ENCODE data around the gene WRAP73.
"Not testable (repeated sequence)": the region's sequence is repeated elsewhere in the genome, so short reads cannot be mapped to it uniquely, and the experiment has no call there.

WRAP73 gene

DNA sequence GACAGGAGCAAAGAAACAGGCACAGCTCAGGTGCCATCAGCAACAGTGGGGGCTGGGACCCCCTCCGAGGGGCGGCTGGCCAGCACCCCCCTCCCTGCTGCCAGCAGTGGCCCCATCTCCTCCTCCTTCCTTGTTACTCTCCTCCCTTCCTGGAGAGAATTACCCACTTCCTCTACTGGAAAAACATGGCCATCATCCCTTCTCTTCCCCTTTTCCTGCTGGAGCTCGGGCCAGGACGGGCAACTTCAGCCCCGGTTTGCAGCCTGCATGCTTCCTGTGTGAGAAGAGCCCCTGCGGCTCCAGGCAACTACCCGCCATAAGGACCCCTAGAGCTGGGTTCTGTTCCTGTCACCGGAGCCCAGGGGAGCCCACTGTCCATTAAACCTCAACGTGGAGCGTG, 56.2 kb downstream of the WRAP73 start:
- no peak for DNase-seq

DNA sequence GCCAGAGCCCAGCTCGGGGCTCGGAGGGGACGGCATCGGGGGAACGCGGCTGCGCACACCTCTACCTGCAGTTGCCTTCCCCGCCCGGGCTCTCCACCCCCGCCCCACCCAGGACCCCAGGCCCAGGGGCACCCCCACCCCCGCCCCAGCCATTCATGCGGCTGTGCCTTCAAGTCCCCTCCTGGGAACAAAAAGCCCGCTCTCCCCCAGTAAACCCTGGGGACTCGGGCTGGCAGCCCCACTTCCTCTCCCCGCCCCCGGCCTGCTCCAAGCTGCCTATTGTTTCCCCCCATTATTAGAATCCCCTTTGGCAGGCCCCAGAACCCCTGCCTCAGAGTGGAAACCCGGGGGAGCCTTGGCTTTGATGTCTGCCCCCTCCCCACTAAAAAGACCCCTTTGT, 56.6 kb downstream of the WRAP73 start:
- DNase-seq, result no peak

DNA sequence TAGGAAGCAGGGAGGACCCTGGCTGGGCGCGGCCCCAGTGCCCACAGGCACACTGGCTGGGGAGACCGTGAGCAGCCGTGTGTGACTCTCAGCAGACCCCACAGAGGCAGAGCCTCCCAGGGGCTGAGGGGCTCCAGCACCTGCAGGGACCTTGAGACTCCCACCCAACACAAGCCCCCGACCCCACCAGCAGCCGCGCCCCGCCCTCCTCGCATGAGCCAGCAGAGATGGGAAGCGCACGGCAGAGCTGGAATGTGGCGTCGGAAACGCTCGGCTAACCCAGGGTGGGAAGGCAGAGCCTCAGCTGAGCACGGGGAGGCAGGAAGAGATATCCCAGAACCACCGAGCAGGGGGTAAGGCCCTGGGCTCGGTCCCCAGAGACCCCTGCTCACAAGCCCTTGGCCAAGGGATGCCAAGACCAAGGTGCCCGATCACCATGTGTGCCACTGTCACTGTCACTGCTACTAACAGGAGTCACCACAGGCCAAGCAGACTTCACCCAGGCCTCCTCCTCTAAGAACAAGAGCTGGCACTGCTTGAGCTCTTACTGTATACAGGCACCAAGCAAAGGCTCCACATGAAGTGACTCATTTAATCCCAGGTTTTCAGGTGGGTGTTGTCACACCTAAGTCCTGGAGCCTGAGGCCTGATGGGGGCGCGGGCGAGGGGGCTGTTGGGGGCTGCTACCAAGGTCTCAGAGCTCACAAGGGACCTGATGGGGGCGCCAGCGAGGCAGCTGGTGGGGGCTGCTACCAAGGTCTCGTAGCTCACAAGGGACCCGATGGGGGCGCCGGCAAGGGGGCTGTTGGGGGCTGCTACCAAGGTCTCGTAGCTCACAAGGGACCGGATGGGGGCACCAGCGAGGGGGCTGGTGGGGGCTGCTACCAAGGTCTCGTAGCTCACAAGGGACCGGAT, 58.7 kb downstream of the WRAP73 start:
- no peak for DNase-seq

DNA sequence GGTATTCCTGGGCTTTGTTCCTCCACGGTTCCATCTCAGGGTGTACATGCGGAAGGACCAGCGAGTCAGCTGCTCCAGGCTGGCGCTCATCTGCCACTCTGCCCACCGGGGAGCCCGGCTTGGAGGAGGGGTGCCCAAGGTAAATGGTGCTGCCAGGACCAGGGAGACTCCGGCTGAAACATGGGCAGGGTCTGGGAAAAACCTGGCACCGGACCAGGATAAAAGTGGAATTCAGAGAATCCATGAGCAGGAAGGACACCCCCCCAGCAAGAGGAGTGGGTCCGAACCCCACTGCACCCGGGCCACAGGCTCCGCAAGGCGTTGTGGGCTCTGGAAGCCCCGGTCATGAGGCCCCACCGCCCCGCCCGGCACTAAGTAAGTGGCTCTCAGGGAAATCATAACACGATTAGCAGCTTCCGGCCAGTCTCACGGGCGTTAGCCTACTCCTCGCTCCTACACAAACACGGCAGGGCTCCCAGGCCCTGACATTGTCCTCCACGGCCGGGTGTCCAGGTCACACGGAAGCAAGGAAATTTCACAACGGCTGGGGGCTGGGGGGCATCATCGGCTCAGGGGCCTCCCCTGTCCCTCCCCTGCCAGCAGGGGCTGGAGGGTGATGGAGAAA, 59.7 kb downstream of the WRAP73 start:
- DNase-seq, result no peak

DNA sequence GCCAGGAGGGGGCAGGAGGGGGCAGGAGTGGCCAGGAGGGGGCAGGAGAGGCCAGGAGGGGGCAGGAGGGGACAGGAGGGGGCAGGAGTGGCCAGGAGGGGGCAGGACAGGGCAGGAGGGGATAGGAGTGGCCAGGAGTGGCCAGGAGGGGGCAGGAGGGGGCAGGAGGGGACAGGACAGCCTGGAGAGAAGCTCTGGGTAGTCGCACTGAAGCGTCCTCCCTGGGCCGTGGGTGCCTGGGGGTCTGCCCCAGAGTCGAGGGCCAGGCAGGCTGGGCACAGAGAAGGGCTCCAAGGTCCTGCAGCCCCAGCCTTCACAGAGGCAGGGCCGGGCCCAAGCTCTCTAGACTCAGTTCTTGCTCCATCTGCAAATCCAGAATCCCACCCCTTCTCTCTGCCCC, 61.5 kb downstream of the WRAP73 start:
- no peak for DNase-seq

DNA sequence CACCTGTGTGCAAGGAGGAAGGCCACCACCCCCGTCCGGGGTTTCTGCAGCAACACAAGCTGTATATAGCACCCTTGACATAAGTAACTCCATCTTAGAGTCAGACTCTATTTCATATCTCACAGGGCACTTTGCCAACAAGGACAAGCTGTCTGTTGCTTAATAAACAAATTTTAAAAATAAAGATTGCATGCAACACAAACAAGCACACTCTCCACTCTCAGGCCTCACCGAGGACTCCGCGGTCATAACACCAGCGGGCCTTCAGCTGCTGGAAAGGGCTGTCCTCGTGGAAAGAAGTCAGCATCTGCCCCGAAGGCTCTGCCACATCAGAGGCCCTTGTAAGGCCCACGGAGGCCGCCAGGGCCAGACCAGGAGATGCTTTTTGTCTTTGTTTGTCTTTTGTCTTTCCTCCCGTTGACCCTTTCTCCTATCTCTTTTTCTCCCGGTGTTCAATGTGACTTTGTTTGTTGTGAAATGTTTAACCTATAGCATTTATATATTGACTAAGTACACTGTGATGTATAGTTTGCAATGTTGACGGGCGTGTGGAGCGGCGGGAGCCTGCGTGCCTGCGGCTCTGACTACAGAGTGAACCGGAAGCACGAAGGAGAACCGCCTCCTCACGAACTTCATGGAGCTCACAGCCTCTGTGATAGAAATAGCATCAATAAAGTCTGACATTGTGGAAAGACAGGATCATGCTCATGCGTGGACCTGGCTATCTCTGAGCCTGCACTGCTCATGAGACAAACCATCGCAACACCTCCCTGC, 62.7 kb downstream of the WRAP73 start:
- no peak for DNase-seq

DNA sequence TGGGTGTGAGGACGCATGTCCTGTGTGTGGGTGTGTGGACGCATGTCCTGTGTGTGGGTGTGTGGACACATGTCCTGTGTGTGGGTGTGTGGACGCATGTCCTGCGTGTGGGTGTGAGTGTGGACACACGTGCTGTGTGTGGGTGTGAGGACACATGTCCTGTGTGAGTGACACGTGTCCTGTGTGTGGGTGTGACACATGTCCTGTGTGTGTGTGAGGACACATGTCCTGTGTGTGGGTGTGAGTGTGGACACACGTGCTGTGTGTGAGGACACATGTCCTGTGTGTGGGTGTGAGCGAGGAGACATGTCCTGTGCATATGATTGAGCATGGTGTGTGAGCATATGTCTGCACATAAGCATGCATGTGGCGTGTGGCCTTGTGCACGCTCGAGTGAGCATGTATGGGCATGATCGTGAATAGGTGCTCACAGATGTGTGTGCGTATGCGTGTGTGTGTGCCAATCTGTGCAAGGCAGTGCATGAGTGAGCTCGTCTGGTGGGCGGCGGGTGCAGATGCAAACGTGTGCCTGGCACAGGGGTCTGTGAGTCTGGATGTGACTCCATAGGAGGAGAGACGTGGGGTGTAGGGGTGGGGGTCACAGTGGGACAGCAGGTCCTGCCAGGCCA, 63.8 kb downstream of the WRAP73 start:
- DNase-seq, result no peak

DNA sequence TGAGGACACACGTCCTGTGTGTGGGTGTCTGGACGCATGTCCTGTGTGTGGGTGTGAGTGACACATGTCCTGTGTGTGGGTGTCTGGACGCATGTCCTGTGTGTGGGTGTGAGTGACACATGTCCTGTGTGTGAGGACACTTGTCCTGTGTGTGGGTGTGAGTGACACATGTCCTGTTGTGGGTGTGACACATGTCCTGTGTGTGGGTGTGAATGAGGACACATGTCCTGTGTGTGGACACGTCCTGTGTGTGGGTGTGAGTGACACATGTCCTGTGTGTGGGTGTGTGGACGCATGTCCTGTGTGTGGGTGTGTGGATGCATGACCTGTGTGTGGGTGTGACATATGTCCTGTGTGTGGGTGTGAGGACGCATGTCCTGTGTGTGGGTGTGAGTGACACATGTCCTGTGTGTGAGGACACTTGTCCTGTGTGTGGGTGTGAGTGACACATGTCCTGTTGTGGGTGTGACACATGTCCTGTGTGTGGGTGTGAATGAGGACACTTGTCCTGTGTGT, 64.5 kb downstream of the WRAP73 start:
- not testable (repeated sequence) for DNase-seq

DNA sequence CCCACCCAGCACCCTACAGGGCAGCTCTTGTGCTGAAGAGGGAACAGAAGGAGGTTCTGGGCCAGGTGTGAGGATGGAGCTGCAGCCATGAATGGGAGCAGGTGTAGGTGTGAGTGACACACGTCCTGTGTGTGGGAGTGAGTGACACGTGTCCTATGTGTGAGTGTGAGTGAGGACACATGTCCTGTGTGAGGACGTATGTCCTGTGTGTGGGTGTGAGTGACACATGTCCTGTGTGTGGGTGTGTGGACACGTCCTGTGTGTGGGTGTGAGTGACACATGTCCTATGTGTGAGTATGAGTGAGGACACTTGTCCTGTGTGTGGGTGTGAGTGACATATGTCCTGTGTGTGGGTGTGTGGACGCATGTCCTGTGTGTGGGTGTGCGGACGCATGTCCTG, 65.0 kb downstream of the WRAP73 start:
- no peak for DNase-seq

DNA sequence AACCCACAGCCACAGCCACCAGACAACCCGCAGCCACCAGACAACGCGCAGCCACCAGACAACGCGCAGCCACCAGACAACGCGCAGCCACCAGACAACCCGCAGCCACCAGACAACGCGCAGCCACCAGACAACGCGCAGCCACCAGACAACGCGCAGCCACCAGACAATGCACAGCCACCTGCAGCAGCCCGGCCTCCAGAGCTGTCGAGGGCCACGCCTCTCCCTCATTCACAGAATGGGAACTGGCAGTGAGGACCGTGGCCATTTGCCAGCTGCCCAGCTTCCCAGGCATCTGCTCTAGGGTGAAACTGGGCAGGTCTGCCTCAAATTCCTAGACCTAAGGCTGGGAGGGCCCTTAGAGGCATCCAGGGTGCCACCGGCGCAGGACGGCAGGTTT, 66.2 kb downstream of the WRAP73 start:
- not testable (repeated sequence) for DNase-seq

DNA sequence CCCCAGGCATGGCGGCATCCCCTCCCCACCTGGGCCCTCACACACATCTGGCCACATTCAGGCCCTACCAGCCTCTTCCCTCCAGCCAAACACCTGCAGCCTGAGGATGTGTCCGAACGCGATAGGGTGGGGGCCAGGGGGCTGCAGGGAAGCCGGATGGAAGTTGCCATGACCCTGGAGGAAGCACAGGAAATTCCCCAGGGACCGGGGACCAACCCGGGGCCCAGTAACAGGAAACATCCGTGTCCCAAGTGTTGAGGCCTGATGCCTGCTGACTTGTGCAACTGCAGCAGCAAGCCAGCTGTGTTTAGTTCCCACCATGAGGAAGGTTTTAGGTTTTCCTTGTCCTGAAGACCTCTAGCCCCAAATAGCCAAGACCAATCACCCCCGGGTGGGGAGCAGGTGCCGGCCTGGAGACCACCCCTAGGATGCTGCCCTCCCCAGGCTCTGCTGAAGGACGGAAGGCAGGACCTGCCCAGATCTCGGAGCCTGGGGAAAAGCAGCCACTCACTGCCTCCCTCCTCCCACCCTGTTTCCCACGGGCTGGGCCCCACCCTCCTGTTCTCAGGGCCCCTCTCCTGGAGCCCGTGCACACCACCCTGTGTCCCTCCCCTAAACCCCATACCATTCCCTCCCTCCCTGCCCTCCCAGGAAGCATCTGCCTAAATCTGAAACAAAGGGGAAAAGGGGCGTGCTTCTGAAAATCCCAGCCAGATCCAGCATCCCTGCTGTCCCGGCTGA, 68.4 kb downstream of the WRAP73 start:
- no peak for DNase-seq

Measured in islet precursor cell (in vitro differentiated cells).